AG09309 (cell line): ENCODE measurements around the gene COASY.

Experiments
- DNase-seq: peaks from one replicate; pipeline ENCODE4 v3.0.0-alpha.2; 2010; ENCODE audit warnings: low read depth
- H3K4me3 ChIP-seq: 2 replicates; pipeline ENCODE4 v1.5.1; 2011; ENCODE audit warnings: mild to moderate bottlenecking, low read depth, low read length, moderate library complexity; ENCODE audit not compliant: control insufficient read depth
- CTCF ChIP-seq: IDR thresholded peaks from 2 replicates; pipeline ENCODE4 v1.5.1; 2011; ENCODE audit warnings: mild to moderate bottlenecking, low read depth, low read length, inconsistent platforms; ENCODE audit not compliant: insufficient read depth, control insufficient read depth; ENCODE audit errors: missing control alignments

Gene COASY

GRCh38 chr17:42561897-42562387, at the start of gene COASY:
TSS of gene COASY (plus strand) at chr17:42562148. CDS start at chr17:42562623, 475 bp downstream.
- H3K4me3 ChIP-seq, result peak within 1 kb of the TSS; percentile 69
- TF ChIP-seq CTCF, result no peak
- peak; percentile 89 for DNase-seq

GRCh38 chr17:42512246-42512645, 49.7 kb upstream of the COASY start:
- DNase-seq, result no peak
- H3K4me3 ChIP-seq, result no peak overlapping the region
- TF ChIP-seq CTCF, result no peak

- no peak overlapping the region for H3K4me3 ChIP-seq
- DNase-seq, result no peak
- no peak for TF ChIP-seq CTCF
Observed at GRCh38 chr17:42512733-42513251, 49.2 kb upstream of the COASY start.

DNA sequence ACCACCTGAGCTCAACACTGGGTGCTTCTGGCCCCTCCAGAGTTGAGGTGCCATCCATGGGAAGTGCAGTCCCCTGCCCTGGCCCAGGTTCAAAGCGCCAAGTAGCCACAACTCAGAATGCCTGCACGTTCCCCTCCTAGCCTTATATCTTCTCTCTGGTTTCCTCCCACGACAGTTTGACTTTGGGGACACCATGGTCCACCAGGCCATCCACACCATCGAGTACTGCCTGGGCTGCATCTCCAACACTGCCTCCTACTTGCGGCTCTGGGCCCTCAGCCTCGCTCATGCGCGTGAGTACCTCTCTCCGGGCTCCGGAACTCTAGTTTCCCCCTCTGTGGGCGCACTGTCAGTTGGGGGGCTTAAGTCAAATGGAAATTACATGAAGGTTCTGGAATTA, 48.3 kb upstream of the COASY start:
- TF ChIP-seq CTCF, result no peak

GRCh38 chr17:42514279-42514678, 47.7 kb upstream of the COASY start:
- H3K4me3 ChIP-seq, result no peak overlapping the region
- DNase-seq, result no peak
- TF ChIP-seq CTCF, result no peak

More for the DNA sequence above, 48.3 kb upstream of the COASY start:
- no peak overlapping the region for H3K4me3 ChIP-seq
- DNase-seq, result no peak

GRCh38 chr17:42514867-42515266, 47.1 kb upstream of the COASY start:
- TF ChIP-seq CTCF, result no peak
- no peak for DNase-seq
- no peak overlapping the region for H3K4me3 ChIP-seq
